ENCODE data around the gene PYGB.

- TF ChIP-seq CTCF (tag by site-specific recombination; IDR thresholded peaks at IDR 0.05): no peak
- TF ChIP-seq ZNF677 (tag by site-specific recombination; IDR thresholded peaks at IDR 0.05): no peak
- no peak for TF ChIP-seq ZNF37A (tag by site-specific recombination; IDR thresholded peaks at IDR 0.05)
- no peak for TF ChIP-seq ZNF175 (tag by site-specific recombination; IDR thresholded peaks at IDR 0.05)
- TF ChIP-seq ZNF580 (tag by site-specific recombination; IDR thresholded peaks at IDR 0.05): no peak
- no peak for TF ChIP-seq ZNF629 (tag by site-specific recombination; IDR thresholded peaks at IDR 0.05)
- TF ChIP-seq ZNF785 (tag by site-specific recombination; IDR thresholded peaks at IDR 0.05): no peak
- no peak for TF ChIP-seq SP2 (tag by site-specific recombination; IDR thresholded peaks at IDR 0.05)
- TF ChIP-seq ZNF19 (tag by site-specific recombination; IDR thresholded peaks at IDR 0.05; ENCODE audit: low read depth): no peak
- no peak for TF ChIP-seq TRIM28 (IDR thresholded peaks at IDR 0.05; ENCODE audit: borderline replicate concordance, low read length)
- TF ChIP-seq PRDM6 (tag by site-specific recombination; IDR thresholded peaks at IDR 0.05): no peak
- no peak for TF ChIP-seq ZFP3 (tag by site-specific recombination; IDR thresholded peaks at IDR 0.05; ENCODE audit: low read depth)
- TF ChIP-seq REST (tag by site-specific recombination; IDR thresholded peaks at IDR 0.05): no peak
- TF ChIP-seq HOXC10 (CRISPR knock-in tag; IDR thresholded peaks at IDR 0.05): no peak
Measured at GRCh38 chr20:25285091-25285647, 37.3 kb downstream of the PYGB start.
